Aorta (tissue), 5 donors: ENCODE results near the gene FKBP15. TPM values are rescaled to one million over a fixed set of nuclear protein-coding genes. Genes with fewer than 3 reads are reported as not detected.
"Not testable (repeated sequence)": the region's sequence is repeated elsewhere in the genome, so short reads cannot be mapped to it uniquely, and the experiment has no call there.

Experiments used
- ATAC-seq: fragments of 200-7000 bp; cut with Tn5 transposase; one replicate; pipeline ENCODE4 v1.9.1; 2022; ENCODE audit warnings: moderate library complexity; ENCODE audit not compliant: low FRiP score
- DNase-seq, 2 donors: peaks; one replicate each; pipeline ENCODE4 v3.0.0-alpha.2; 2020
- H3K27ac ChIP-seq, 2 donors: one replicate each; pipeline ENCODE4 v1.5.1; 2013; ENCODE audit warnings: low read length in 2 of 2, mild to moderate bottlenecking in 2 of 2, moderate library complexity in 2 of 2, control low read depth in 1 of 2, inconsistent platforms in 1 of 2, low read depth in 1 of 2
- H3K27me3 ChIP-seq, 2 donors: one replicate each; pipeline ENCODE4 v1.6.1; 2013; ENCODE audit warnings: control low read depth in 1 of 2, low read length in 1 of 2, mild to moderate bottlenecking in 1 of 2, moderate library complexity in 1 of 2; ENCODE audit not compliant: insufficient read depth in 2 of 2, control insufficient read depth in 1 of 2
- H3K36me3 ChIP-seq, 2 donors: one replicate each; pipeline ENCODE4 v1.6.1; 2013; ENCODE audit warnings: control low read depth in 1 of 2, low read length in 1 of 2, mild to moderate bottlenecking in 1 of 2; ENCODE audit not compliant: insufficient read depth in 2 of 2, control insufficient read depth in 1 of 2
- H3K4me1 ChIP-seq, 2 donors: one replicate each; pipeline ENCODE4 v1.6.1; 2013; ENCODE audit warnings: low read length in 2 of 2, control low read depth in 1 of 2, mild to moderate bottlenecking in 1 of 2, moderate library complexity in 1 of 2; ENCODE audit not compliant: insufficient read depth in 2 of 2, control insufficient read depth in 1 of 2
- H3K4me3 ChIP-seq, 2 donors: one replicate each; pipeline ENCODE4 v1.5.1; 2013; ENCODE audit warnings: low read length in 2 of 2, control low read depth in 1 of 2, mild to moderate bottlenecking in 1 of 2
- H3K9me3 ChIP-seq: one replicate; pipeline ENCODE4 v1.6.1; 2013; ENCODE audit warnings: mild to moderate bottlenecking, low read length; ENCODE audit not compliant: control insufficient read depth
- WGBS, 2 donors: extraction: QIAGEN DNeasy Blood & Tissue Kit; methylation state at CpG; one replicate each; pipeline ENCODE4 v1.1.7; 2013; 5-methylcytosine and 5-hydroxymethylcytosine counted together
- intact Hi-C, 2 donors: fragments of 100-400 bp; cut with DNase I; formaldehyde crosslinking; loops; one replicate each; pipeline versions ENCODE4 v1.14.2 to v1.15.0; 2022
- polyA plus RNA-seq, 2 donors: library from polyadenylated mRNA; stranded (reverse); fragments of 200-250 nt; gene quantifications; one replicate each; pipeline ENCODE4 v1.2.3, GENCODE V29; 2013
- total RNA-seq, 2 donors: library from RNA; stranded (reverse); fragmentation: NEBNext Ultra II Directional; extraction: Animal tissue kit (Norgen Biotek cat#: 25700); gene quantifications; one replicate each; pipeline ENCODE4 v1.2.1, GENCODE V29; 2021
- donor health status: healthy with polysubstance abuse.
- donor health status: Bipolar disorder and iron deficiency.
- donor health status: DM: no; HTN: no; CAD: no.
- donor health status: DM: no; HTN: no; CAD: no.
- donor health status: DM: yes; HTN: yes; CAD: no.

FKBP15 gene
- total and polyA plus RNA-seq, 4 donors: 8.4 to 48.3 (median 20.2) TPM

GRCh38 chr9:113241161-113241560 lies 20.1 kb upstream of the FKBP15 start:
- Histone ChIP-seq H3K4me3 (no peak overlapping the region), H3K36me3 (no peaks in the 10 kb centered on the region), H3K9me3 (no peaks in the 10 kb centered on the region), H3K4me1 (no peaks in the 10 kb centered on the region), H3K27me3 (no peaks in the 10 kb centered on the region), H3K27ac (no peak overlapping the region)
- DNase-seq: no peak
- ATAC-seq: no peak
- intact Hi-C loops: no loop called here
- WGBS, 2 donors: 90 to 97% methylated on average over 2 of the region's 2 CpGs

GRCh38 chr9:113238859-113239232 lies 17.8 kb upstream of the FKBP15 start:
- Histone ChIP-seq H3K27ac (no peak overlapping the region), H3K27me3 (no peaks in the 10 kb centered on the region), H3K4me3 (no peak overlapping the region), H3K36me3 (no peaks in the 10 kb centered on the region), H3K9me3 (no peaks in the 10 kb centered on the region), H3K4me1 (no peaks in the 10 kb centered on the region)
- WGBS, 2 donors: 5 to 9% methylated on average over 4 of the region's 4 CpGs
- intact Hi-C loops: no loop called here
- DNase-seq (no peak), ATAC-seq (no peak)

GRCh38 chr9:113238202-113238858 lies 17.3 kb upstream of the FKBP15 start:
- WGBS, 2 donors: 79 to 81% methylated on average over 10 of the region's 10 CpGs
- ATAC-seq: no peak

GRCh38 chr9:113237026-113237425 lies 15.9 kb upstream of the FKBP15 start:
- 89 to 91% methylated on average over 4 of the region's 4 CpGs for WGBS, 2 donors
- DNase-seq (no peak), ATAC-seq (no peak)
- no peak overlapping the region for H3K4me3 ChIP-seq
- no peaks in the 10 kb centered on the region for H3K36me3 ChIP-seq
- H3K27ac ChIP-seq: no peak overlapping the region
- H3K9me3 ChIP-seq: no peaks in the 10 kb centered on the region
- no peaks in the 10 kb centered on the region for H3K4me1 ChIP-seq
- intact Hi-C loops: no loop called here
- H3K27me3 ChIP-seq: no peaks in the 10 kb centered on the region

More at GRCh38 chr9:113238202-113238858, 17.3 kb upstream of the FKBP15 start:
- no peak for DNase-seq
- H3K4me1 ChIP-seq: no peaks in the 10 kb centered on the region
- H3K9me3 ChIP-seq: no peaks in the 10 kb centered on the region
- no peaks in the 10 kb centered on the region for H3K36me3 ChIP-seq
- no peak overlapping the region for H3K4me3 ChIP-seq
- intact Hi-C loops: no loop called here
- no peak overlapping the region for H3K27ac ChIP-seq
- no peaks in the 10 kb centered on the region for H3K27me3 ChIP-seq

DNA sequence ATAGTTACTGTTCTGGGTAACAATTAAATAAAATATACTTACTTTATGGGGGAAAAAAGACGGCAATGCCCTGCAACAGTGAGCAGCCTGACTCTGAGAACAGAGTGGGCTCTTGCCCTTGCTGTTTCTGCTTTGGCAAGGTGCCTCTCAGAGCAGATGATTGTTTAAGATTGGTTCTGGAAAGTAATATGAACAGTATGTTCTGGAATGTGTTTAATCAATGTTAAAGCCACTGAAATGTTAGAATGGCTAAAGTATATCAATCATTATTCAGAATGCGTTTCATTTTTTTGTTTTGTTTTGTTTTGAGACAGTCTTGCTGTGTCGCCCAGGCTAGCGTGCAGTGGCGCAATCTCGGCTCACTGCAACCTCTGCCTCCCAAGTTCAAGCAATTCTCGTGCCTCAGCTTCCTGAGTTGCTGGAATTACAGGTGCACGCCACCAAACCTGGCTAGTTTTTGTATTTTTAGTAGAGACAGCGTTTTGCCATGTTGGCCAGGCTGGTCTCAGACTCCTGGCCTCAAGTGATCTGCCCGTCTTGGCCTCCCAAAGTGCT lies 14.7 kb upstream of the FKBP15 start:
- H3K9me3 ChIP-seq, intact Hi-C loops, ATAC-seq, H3K27ac ChIP-seq, DNase-seq, H3K36me3 ChIP-seq, H3K4me1 ChIP-seq, H3K4me3 ChIP-seq, H3K27me3 ChIP-seq: not testable (repeated sequence)
- WGBS, 2 donors: 85 to 92% methylated on average over 10 of the region's 10 CpGs

GRCh38 chr9:113231701-113232100 lies 10.6 kb upstream of the FKBP15 start:
- ATAC-seq: no peak
- Histone ChIP-seq H3K4me3 (no peak overlapping the region), H3K27me3 (no peaks in the 10 kb centered on the region), H3K36me3 (no peaks in the 10 kb centered on the region), H3K9me3 (no peaks in the 10 kb centered on the region), H3K4me1 (no peaks in the 10 kb centered on the region), H3K27ac (no peak overlapping the region)
- WGBS, 2 donors: 97 to 99% methylated on average over 2 of the region's 2 CpGs
- no peak for DNase-seq
- intact Hi-C loops: no loop called here

GRCh38 chr9:113228130-113228665 lies 7.1 kb upstream of the FKBP15 start:
- H3K4me3 ChIP-seq: no peak overlapping the region
- intact Hi-C loops: no loop called here
- WGBS, 2 donors: 73 to 74% methylated on average over 3 of the region's 3 CpGs
- DNase-seq: no peak
- no peaks in the 10 kb centered on the region for H3K9me3 ChIP-seq
- no peak for ATAC-seq
- no peak overlapping the region for H3K27ac ChIP-seq
- no peaks in the 10 kb centered on the region for H3K27me3 ChIP-seq
- H3K4me1 ChIP-seq: no peaks in the 10 kb centered on the region
- H3K36me3 ChIP-seq: no peaks in the 10 kb centered on the region

DNA sequence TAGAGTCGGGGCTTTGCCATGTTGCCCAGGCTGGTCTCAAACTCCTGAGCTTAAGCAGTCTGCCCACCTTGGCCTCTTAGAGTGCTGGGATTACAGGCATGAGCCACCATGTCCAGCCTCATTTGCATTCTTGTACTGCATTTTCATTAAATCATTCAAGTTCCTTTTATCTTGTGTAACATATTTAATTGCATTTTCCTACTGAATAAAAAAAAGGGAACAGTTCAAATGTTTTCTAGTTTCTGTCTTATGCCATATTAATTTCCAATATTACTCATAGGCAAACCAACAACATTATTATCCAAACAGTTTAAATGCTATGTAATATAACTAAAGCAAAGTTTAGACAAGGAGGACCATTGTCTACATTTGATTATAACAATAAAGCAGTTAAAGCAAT lies 6.4 kb upstream of the FKBP15 start:
- 50 to 88% methylated on average over 1 of the region's 1 CpG for WGBS, 2 donors
- Histone ChIP-seq H3K9me3 (no peaks in the 10 kb centered on the region), H3K4me1 (peaks cover 0 to 2% of the 10 kb centered on the region in 2 donors), H3K27ac (no peak overlapping the region), H3K4me3 (no peak overlapping the region), H3K27me3 (no peaks in the 10 kb centered on the region), H3K36me3 (no peaks in the 10 kb centered on the region)
- no peak for ATAC-seq
- DNase-seq: no peak
- intact Hi-C loops: no loop called here

GRCh38 chr9:113223963-113224362 lies 2.9 kb upstream of the FKBP15 start:
- 90 to 93% methylated on average over 2 of the region's 2 CpGs for WGBS, 2 donors

More at GRCh38 chr9:113223963-113224362, 2.9 kb upstream of the FKBP15 start:
- Histone ChIP-seq H3K9me3 (no peaks in the 10 kb centered on the region), H3K4me3 (no peak overlapping the region), H3K4me1 (peaks cover 0 to 13% of the 10 kb centered on the region in 2 donors), H3K27me3 (no peaks in the 10 kb centered on the region), H3K36me3 (no peaks in the 10 kb centered on the region), H3K27ac (no peak overlapping the region)
- DNase-seq: no peak
- intact Hi-C loops: no loop called here
- ATAC-seq: no peak
